Measurements from ENCODE around the gene UNC13C. TPM values are rescaled to one million over a fixed set of nuclear protein-coding genes. Genes with fewer than 3 reads are reported as not detected.

UNC13C gene
- total RNA-seq, 4 donors from 2014 or later: 0.17 to 0.44 TPM; not detected in 2

- TF ChIP-seq CTCF (IDR thresholded peaks at IDR 0.05; ENCODE audit: low read depth): no peak
Observed at GRCh38 chr15:54353726-54354125, 375.5 kb downstream of the UNC13C start.

GRCh38 chr15:54354341-54354740 lies 376.1 kb downstream of the UNC13C start:
- TF ChIP-seq CTCF (IDR thresholded peaks at IDR 0.05; ENCODE audit: low read depth): no peak

- TF ChIP-seq CTCF (IDR thresholded peaks at IDR 0.05; ENCODE audit: low read depth): no peak
Observed at GRCh38 chr15:54364961-54365360, 386.7 kb downstream of the UNC13C start.

- TF ChIP-seq CTCF (IDR thresholded peaks at IDR 0.05; ENCODE audit: low read depth): no peak
Observed at GRCh38 chr15:54373332-54373731, 395.1 kb downstream of the UNC13C start.

GRCh38 chr15:54374184-54374952 lies 396.1 kb downstream of the UNC13C start:
- TF ChIP-seq CTCF (IDR thresholded peaks at IDR 0.05; ENCODE audit: low read depth): no peak

- no peak for TF ChIP-seq CTCF (IDR thresholded peaks at IDR 0.05; ENCODE audit: low read depth)
Observed at GRCh38 chr15:54387799-54388198, 409.6 kb downstream of the UNC13C start.

- no peak for TF ChIP-seq CTCF (IDR thresholded peaks at IDR 0.05; ENCODE audit: low read depth)
Observed at GRCh38 chr15:54388746-54389145, 410.5 kb downstream of the UNC13C start.
